NCI-H1417 treated with DMSO at 0.1 percent for 48 hours (cell line): ENCODE measurements around the gene OR1D2.
"Not testable (repeated sequence)": the region's sequence is repeated elsewhere in the genome, so short reads cannot be mapped to it uniquely, and the experiment has no call there.

Experiments used
- DNase-seq: peaks from one replicate; lab custom pipeline; 2025; lab: John Stamatoyannopoulos, UW

OR1D2 gene, protein sequence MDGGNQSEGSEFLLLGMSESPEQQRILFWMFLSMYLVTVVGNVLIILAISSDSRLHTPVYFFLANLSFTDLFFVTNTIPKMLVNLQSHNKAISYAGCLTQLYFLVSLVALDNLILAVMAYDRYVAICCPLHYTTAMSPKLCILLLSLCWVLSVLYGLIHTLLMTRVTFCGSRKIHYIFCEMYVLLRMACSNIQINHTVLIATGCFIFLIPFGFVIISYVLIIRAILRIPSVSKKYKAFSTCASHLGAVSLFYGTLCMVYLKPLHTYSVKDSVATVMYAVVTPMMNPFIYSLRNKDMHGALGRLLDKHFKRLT

GRCh38 chr17:3104322-3104721 lies at the start of gene OR1D2:
Gene OR1D2 (minus strand): TSS chr17:3104422. CDS start chr17:3092996, 11,426 bp downstream.
- DNase-seq, result no peak

DNA sequence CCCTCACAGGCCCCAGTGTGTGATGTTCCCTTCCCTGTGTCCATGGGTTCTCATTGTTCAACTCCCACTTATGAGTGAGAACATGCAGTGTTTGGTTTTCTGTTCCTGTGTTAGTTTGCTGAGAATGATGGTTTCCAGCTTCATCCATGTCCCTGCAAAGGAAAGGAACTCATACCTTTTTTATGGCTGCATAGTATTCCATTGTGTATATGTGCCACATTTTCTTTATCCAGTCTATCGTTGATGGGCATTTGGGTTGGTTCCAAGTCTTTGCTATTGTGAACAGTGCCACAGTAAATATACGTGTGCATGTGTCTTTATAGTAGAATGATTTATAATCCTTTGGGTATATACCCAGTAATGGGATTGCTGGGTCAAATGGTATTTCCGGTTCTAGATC lies 33.3 kb upstream of the OR1D2 start:
- not testable (repeated sequence) for DNase-seq

- no peak for DNase-seq
Measured at GRCh38 chr17:3127451-3127850, 23.2 kb upstream of the OR1D2 start, which contains the start of gene OR1G1. Gene OR1G1 (minus strand): TSS chr17:3127551. CDS start chr17:3127551, 0 bp downstream.

- DNase-seq, result not testable (repeated sequence)
Measured at GRCh38 chr17:3073850-3074249, 30.4 kb downstream of the OR1D2 start.

DNA sequence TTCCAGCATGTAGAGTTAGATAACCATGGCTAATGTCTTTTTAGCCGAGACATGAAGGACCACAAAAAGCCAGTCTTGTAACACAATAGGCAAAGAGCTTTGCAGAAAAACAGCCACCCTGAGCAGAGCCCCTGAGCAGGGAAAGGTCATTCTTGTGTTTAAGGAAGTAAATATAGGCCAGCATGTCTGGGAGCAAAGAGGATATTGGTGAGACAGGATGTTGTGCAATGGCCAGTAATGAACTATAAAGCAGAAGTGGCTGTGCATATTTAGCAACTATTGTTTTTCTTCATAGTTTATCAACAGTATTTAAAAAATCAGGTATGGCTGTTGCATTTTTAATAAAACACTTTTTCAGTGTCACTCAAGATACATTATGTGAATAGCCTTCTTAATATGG lies 39.0 kb downstream of the OR1D2 start:
- not testable (repeated sequence) for DNase-seq

DNA sequence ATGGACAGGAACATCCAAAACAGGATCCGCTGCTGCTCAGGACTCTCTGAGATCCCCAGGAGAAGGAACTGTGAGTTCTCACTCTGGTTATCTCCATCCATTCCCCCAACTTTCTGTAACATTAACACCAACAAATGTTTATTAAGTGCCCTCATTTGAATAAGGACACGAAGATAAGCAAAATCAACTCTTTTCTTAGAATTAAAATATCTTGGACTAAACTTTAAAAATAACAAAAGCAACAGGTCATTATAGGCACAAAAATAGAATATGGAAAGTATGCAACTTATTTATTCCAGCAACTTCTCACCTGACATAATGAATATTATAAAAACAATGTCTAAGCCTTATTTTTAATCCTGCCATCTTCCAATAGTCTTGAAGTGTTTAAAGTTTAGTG lies 40.7 kb downstream of the OR1D2 start, which contains the start of gene OR1D5:
Gene OR1D5, minus strand, starts transcription at position 101 of the 400 bp plus-strand sequence. Its CDS starts 0 bp downstream, at position 101.
- DNase-seq, result not testable (repeated sequence)

DNA sequence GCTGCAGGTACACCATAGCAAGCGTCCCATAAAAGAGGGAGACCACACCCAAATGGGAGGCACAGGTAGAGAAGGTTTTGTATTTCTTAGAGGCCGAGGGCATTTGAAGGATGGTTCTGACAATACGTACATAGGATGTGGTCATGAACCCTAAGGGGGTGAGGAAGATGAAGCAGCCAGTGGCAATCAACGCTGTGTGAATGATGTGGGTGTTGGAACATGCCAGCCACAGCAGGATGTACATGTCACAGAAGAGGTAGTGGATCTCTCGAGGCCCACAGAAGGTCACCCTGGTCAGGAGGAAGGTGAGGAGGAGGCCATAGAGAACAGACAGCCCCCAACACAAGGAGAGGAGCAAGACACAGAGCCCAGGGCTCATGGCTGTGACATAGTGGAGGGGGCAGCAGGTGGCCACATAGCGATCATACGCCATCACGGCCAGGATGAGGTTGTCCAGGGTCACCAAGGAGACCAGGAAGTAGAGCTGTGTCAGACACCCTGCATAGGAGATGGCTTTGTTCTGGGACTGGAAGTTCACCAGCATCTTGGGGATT lies 41.3 kb downstream of the OR1D2 start:
- DNase-seq, result not testable (repeated sequence)

GRCh38 chr17:3054868-3055267 lies 49.4 kb downstream of the OR1D2 start:
- DNase-seq, result not testable (repeated sequence)

DNA sequence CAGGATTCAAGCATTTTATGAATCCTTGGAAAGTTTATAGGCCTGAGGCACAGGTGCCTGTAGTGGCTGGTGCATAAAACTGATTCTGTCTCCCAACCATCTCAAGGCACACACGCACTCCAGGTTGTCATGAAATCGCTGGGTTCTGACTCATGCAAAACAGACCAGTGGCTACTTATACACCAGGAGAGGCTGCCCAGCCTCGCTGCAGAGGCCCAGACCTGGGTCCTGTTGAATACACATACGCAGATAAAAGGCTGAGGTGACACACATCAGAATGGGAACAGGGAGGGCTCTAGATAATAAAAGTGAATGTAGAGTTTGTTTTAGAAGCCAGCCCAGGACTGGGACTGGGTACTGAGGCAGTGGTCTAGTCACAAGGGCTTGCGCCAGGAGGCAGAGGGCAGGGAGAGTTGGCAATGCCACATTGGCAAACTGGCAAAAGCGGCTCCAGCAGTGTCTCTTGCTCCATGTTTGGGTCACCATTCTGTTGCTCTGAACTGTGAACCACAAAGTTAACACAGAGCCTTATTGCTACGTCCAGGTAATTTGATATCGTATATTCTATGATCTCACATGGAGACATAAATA lies 54.4 kb downstream of the OR1D2 start:
- no peak for DNase-seq

DNA sequence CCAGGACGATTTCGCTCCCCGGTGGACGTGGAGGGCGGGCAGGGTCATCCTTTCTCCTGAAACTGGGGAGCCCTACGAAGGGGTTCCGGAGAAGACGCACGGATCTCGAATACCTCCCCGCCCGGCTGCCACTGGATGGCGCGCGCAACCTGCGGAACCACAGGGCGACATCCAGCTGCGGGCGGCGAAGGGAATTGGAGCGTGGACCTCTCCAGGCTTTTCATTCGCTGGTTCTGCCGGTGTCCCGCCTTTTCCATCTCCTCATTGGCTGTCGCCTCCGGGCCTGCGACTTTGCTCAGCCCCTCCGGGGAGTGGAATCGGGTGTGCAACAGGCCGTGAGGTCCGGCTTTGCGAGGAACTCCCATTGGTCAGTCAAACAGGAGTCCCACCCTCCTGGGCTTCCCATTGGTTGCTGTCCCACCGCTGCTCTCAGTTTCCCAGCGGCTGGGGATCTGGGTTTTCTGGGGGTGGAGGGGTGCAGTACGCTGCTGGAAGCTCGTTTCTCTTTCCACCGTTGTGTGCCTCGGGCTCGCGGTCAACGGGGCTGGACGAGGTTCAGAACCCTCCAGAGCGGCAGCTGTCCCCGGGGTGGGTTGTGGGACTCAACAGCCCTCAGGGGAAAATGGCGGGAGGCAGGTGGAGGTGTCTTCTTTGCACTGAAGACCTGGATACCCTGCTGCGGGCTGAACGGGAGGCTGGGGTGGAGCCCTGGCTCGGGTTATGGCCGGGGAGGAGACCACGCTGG lies 55.3 kb downstream of the OR1D2 start:
- DNase-seq, result peak; percentile 89

DNA sequence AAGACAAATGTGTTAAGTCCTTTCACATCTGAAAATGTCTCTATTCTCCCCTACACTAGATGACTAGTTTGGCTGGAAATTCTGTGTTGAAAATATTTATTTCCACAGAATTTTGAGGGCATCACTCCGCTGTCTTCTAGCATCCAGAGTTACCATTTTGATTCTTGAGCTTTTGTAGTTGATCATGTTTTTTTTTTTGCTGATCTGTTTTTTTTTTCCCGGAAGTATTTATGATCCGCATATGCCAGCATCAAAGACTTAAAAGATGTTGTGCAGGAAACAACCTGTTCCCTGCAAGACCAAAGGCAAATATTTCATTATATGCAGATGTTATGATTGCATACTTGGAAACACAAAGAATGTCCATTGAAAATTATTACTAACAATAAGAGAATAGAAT lies 57.5 kb downstream of the OR1D2 start:
- DNase-seq, result no peak

GRCh38 chr17:3043737-3044365 lies 60.4 kb downstream of the OR1D2 start:
- DNase-seq, result no peak

GRCh38 chr17:3040882-3041281 lies 63.3 kb downstream of the OR1D2 start:
- DNase-seq, result no peak

- DNase-seq, result no peak
Measured at GRCh38 chr17:3039736-3040135, 64.5 kb downstream of the OR1D2 start.

DNA sequence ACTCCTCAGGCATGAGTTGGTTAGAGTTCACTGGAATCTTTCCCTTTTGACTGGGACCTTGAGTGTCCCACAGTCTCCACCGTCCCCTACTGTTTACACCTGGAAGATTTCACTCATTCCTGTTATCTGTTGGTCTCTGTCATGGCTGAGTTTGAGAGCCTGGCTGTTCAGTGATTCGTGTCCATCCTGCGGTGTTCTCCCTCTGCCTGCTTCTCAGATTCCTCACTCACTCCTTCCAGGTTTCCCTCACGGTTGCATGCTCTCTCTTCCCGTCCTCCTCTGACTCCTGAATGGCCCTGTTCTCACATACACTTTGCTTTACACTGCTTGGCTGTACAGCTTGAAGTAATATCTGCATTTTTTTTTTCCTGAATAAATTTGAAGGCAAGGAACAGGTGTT lies 65.3 kb downstream of the OR1D2 start:
- DNase-seq, result no peak
